Activated T-helper 17 cell treated with anti-CD3 and anti-CD28 coated beads, Interleukin-2, amount 50 U/mL, for 72 hours (primary cell): ENCODE data around the gene BCAS1. TPM values are rescaled to one million over a fixed set of nuclear protein-coding genes. Genes with fewer than 3 reads are reported as not detected.

Source experiments
- ATAC-seq: fragments of 150-1000 bp; cut with Tn5 transposase; replicated peaks from 2 replicates; pipeline ENCODE4 v1.10.0; 2021; ENCODE audit warnings: mild to moderate bottlenecking, moderate library complexity
- H3K27ac Mint-ChIP-seq: one replicate; pipeline ENCODE4 v1.8.0; 2022; ENCODE audit warnings: mixed read lengths
- H3K27me3 Mint-ChIP-seq: one replicate; pipeline ENCODE4 v1.8.0; 2022; ENCODE audit warnings: mixed read lengths
- H3K36me3 Mint-ChIP-seq: one replicate; pipeline ENCODE4 v1.8.0; 2022; ENCODE audit warnings: low read depth, mild to moderate bottlenecking, mixed read lengths
- H3K4me1 Mint-ChIP-seq: one replicate; pipeline ENCODE4 v1.8.0; 2022; ENCODE audit warnings: mixed read lengths
- H3K4me3 Mint-ChIP-seq: one replicate; pipeline ENCODE4 v1.8.0; 2022; ENCODE audit warnings: mild to moderate bottlenecking, mixed read lengths
- H3K9me3 Mint-ChIP-seq: one replicate; pipeline ENCODE4 v1.8.0; 2022; ENCODE audit warnings: mixed read lengths
- total RNA-seq, 2 donors: library from RNA; stranded (reverse); gene quantifications; one replicate each; pipeline ENCODE4 v1.2.3, GENCODE V29; 2022

The BCAS1 gene
- total RNA-seq, 2 donors from 2014 or later = 0.11 TPM; not detected in 1

DNA sequence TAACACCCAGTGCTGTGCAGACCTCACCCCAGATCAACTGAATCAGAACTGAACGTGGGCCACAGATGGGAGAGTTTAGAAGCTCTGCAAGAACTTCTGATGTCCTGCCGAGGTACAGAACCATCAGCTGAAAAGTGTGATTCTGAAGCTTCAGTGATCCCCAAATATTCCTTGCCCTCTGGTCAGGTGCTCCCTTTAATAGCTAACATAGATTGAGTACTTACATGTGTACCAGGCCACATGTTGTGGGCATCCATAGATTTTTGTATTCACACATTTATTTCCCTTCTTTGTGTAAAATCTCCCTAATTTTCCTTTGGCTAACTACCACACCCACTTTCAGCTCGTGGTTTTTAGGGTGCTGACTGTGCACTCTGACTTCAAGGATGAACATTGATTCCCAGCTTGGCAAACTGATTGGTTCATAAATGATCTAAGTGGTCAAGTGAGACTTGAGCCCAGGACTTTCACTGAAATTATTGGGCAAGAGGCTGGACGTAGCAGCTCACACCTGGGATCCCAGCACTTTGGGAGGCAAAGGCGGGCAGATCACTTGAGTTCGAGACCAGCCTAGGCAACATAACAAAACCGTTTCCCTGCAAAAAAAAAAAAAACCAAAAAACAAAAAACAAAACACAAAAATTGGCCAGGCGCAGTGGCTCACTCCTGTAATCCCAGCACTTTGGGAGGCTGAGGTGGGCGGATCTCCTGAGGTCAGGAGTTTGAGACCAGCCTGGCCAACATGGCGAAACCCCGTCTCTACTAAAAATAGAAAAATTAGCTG lies 162.2 kb downstream of the BCAS1 start:
- no peaks in the 10 kb centered on the region for H3K9me3 Mint-ChIP-seq
- H3K4me1 Mint-ChIP-seq = peaks cover 13% of the 10 kb centered on the region
- H3K4me3 Mint-ChIP-seq = no peak overlapping the region
- no peak for ATAC-seq
- H3K36me3 Mint-ChIP-seq = no peaks in the 10 kb centered on the region
- no peaks in the 10 kb centered on the region for H3K27me3 Mint-ChIP-seq
- no peak overlapping the region for H3K27ac Mint-ChIP-seq

DNA sequence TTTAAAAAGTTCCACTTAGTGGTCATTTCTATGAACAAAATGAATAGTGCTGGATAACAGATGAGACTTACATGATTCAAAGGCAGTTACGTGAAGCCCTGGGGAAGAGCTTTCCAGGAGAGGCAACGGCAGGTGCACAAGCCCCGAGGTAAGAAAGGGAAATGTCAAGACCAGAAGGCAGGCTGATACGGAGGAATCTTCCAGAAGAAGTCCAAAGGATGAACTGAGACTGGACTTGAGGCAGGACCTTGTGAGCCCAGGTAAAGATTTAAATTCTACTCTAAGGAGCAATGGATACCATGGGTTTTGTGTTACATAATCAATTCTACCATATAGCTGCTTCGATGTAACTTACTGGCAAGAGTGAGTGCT lies 164.6 kb downstream of the BCAS1 start:
- Mint-ChIP-seq H3K27ac (no peak overlapping the region), H3K4me3 (no peak overlapping the region), H3K4me1 (peaks cover 17% of the 10 kb centered on the region), H3K36me3 (no peaks in the 10 kb centered on the region), H3K27me3 (no peaks in the 10 kb centered on the region), H3K9me3 (no peaks in the 10 kb centered on the region)
- ATAC-seq = no peak

DNA sequence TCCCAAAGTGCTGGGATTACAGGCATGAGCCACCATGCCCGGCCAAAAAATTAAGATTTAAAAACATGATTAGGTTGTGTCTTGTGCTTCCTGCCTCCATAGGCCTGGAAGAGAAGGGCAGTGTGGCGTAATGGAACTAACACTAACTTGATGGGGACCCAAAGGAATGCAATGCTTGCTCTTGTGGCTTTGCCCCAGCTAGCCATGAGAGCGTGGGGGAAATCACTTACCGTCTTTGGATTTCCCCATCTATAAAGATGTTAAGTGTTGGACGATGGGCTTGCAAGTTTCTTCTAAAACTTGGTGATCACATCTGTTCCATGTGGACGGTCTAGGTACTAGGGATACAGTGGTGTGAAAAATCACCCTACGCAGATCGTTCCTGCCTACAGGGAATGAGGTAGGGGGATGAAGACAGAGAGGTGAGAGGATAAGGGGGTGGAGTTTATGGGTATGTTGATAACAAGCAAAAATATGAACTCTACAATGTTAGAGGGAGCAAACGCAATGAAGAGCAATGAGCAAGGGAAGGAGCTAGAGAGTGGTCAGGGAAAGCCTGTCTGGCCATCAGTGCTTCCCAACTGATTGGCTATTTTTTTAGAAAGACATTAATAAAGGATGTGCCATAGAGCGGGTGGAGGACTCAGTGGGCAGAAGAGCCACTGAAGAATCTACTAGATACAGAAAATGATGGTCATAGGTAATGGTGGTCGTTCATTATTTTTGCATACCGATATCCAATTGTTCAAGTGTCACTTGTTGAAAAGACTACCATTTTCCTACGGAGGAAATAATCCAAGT lies 165.2 kb downstream of the BCAS1 start:
- Mint-ChIP-seq H3K27me3 (no peaks in the 10 kb centered on the region), H3K27ac (no peak overlapping the region), H3K36me3 (no peaks in the 10 kb centered on the region), H3K9me3 (no peaks in the 10 kb centered on the region), H3K4me1 (peaks cover 23% of the 10 kb centered on the region), H3K4me3 (no peak overlapping the region)
- ATAC-seq = no peak

DNA sequence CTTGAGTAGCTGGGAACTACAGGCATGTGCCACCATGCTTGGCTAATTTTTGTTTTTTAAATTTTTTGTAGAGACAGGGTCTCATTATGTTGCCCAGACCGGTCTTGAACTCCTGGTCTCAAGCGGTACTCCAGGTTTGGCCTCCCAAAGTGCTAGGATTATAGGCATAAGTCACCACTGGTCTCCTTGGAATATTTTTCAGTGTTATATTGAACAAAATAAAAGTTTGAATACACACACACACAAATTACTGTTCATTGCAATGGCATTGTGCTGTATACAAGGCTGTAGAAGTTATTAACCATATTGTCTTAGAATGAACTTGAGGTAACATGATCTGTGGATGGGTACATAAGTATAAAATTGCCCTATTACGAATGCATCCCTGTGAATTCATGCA lies 166.1 kb downstream of the BCAS1 start:
- Mint-ChIP-seq H3K27me3 (no peaks in the 10 kb centered on the region), H3K4me3 (no peak overlapping the region), H3K36me3 (no peaks in the 10 kb centered on the region), H3K4me1 (peaks cover 31% of the 10 kb centered on the region), H3K27ac (no peak overlapping the region), H3K9me3 (no peaks in the 10 kb centered on the region)
- no peak for ATAC-seq

DNA sequence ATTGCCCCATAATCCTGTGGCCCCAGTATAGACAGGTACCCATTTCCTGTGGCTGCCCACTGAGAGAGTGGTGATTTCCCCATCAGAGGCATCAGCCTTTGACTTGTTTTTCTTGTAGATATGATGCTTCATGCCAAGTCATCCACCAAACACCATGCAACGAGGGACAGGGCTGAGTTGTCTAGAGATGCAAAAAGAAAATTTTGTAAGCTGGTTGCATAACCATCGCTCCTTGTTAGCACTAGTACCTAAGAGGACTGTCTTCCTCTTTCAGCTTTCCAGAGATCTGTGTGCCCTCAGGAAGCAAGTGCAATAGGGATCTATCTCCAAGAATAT lies 166.8 kb downstream of the BCAS1 start:
- Mint-ChIP-seq H3K27ac (peak overlapping the region; percentile 9), H3K4me1 (peaks cover 38% of the 10 kb centered on the region), H3K4me3 (no peak overlapping the region), H3K9me3 (no peaks in the 10 kb centered on the region), H3K36me3 (no peaks in the 10 kb centered on the region), H3K27me3 (no peaks in the 10 kb centered on the region)
- peak; percentile 38 for ATAC-seq

DNA sequence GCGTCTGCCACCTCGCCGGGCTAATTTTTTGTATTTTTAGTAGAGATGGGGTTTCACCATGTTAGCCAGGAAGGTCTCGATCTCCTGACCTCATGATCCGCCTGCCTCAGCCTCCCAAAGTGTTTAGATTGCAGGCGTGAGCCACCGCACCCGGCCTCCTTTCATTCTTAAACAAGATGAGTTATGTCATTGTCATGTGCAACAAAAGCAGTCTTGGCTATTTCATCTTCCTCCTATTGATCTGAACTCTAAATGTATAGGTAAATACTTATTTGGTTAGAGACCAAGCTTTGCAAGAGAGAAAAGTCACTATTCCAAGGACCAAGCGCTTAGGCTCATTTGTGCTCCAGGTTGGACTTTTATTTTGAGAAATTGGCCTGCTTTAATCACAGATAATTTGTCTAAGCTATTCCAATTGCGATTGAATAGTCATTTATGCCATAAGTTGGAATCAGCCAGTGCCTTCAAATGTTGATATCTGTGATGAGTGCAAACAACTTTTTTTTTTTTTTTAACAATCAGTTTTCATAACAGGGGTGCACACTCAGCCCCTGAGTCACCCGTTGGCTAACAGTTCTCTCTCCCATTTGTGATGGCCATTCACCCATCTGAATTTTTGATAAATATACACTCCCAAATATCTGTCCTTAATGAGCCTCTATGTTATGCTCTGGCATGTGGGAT lies 167.3 kb downstream of the BCAS1 start:
- H3K27me3 Mint-ChIP-seq = no peaks in the 10 kb centered on the region
- H3K36me3 Mint-ChIP-seq = no peaks in the 10 kb centered on the region
- no peak for ATAC-seq
- no peak overlapping the region for H3K4me3 Mint-ChIP-seq
- H3K27ac Mint-ChIP-seq = peak overlapping the region; percentile 9
- H3K4me1 Mint-ChIP-seq = peaks cover 41% of the 10 kb centered on the region
- H3K9me3 Mint-ChIP-seq = no peaks in the 10 kb centered on the region

DNA sequence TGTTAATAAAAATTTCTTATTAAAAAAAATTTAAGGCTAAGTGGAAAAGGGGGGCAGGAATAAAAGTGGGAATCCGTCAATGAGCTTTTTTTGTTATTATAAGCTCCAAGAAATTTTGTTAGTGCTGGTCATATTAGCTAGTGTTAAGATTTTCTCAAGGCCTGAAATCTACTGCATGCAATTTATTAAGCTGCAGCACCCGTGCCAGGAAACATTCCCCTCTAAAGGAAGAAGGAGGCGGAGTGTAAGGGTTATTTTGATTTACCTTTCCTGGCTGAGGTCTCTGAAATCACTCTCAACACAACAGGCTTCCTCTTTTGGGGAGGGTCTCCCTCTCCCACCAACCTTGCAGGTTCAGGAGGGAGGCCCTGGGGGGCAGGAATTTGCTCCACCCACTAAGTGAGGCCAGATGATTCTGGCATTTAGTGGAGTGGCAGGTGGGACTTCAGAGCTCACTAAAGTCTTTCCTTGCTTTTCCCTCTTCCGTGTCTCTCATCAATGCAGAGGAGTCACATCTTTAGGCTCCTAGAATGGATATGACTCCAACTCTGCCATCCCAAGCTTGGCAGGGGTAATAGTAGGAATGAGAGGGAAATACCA lies 168.8 kb downstream of the BCAS1 start:
- ATAC-seq = no peak
- Mint-ChIP-seq H3K27ac (no peak overlapping the region), H3K4me1 (peaks cover 36% of the 10 kb centered on the region)

DNA sequence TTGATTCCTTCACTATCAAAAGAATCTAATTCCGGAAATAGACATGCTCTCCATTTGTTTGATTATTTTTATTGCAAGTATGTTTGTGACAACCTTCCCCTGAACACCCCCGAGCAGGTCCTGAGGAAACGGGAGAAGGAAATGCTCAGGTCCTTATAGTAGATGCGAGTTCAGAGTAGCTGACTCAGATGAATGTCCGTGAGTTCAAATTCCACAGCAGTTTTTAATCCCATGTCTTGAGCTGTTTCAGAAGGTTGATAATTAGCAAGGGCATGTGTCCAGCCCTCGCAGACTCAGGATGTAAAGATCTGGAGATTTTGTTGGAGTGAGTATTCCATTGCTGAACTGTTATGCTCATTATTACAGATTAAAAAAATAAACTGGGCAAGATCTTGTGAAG lies 169.3 kb downstream of the BCAS1 start:
- Mint-ChIP-seq H3K36me3 (no peaks in the 10 kb centered on the region), H3K27me3 (no peaks in the 10 kb centered on the region), H3K4me1 (peaks cover 36% of the 10 kb centered on the region), H3K4me3 (peak overlapping the region; percentile 65), H3K9me3 (no peaks in the 10 kb centered on the region), H3K27ac (peak overlapping the region; percentile 89)
- ATAC-seq = no peak

More for the DNA sequence above, 168.8 kb downstream of the BCAS1 start:
- Mint-ChIP-seq H3K27me3 (no peaks in the 10 kb centered on the region), H3K36me3 (no peaks in the 10 kb centered on the region), H3K9me3 (no peaks in the 10 kb centered on the region), H3K4me3 (no peak overlapping the region)

DNA sequence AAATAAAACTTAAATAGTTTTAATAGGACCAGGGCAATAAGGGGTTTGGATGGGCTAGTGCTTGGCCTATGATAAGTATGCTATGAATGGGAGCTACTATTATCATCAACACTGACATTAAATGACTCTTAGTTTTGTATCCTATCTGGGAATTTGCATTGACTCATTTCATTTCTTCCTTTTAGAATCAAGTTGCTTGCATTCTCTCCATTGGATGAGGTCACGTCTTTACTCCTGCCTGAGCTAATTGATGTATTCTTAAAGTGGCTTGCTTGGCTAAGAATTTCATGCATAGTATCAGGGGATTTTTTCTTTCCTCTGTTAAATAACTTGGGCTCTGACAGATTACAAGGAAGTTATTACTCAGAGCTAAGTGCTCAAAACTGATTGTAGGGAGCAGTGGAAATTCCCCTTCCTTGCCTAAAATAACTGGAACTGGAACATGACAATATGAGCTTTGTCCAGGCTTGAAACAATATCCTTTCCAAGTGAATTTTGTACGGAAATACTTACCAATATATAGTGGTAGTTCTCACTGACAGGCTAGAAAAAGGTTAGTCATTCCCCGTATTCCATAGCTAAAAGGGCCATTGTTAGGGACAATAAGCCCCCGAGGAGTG lies 169.9 kb downstream of the BCAS1 start:
- peak; percentile 66 for ATAC-seq
- no peaks in the 10 kb centered on the region for H3K27me3 Mint-ChIP-seq
- H3K4me3 Mint-ChIP-seq = peak overlapping the region; percentile 65
- peak overlapping the region; percentile 89 for H3K27ac Mint-ChIP-seq
- no peaks in the 10 kb centered on the region for H3K36me3 Mint-ChIP-seq
- H3K4me1 Mint-ChIP-seq = peaks cover 36% of the 10 kb centered on the region
- H3K9me3 Mint-ChIP-seq = no peaks in the 10 kb centered on the region

DNA sequence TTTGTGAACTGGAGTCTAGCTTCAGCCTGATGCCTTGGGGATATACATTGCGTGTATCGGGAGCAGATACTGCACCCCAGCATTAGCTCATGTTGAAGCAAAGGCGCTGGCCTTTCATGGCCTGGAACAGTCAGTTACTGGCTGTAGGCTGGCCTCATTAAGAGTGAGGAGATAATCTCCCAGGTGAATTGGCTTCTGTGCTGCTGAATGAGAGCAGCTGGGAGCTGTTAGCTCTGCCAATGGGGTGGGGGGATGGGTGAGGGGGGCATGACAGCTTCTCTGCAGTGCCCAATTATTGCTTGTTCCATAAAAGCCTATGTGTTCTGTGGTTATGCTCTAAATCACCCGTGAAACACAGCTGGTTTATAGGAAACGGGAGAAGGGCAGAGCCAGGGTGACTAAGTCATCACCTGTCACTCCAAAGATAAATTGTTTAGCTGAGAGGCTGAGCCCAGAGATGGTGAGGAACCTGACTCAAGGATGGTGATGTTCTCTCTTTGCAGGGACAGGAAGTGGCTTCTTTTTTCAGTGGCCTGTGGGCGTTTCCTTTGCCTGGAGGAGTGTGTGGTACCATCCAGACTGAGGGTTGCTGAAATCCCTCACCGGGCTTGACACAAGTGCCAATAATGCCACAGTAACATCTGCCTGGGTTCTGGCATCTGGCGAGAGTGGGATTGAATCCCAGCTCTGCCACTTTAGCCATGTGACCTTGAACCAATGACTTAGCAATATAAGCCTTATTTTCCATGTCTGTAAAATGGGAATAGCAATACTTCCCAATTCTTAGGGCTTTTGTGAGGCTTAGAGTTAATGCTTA lies 170.8 kb downstream of the BCAS1 start:
- Mint-ChIP-seq H3K36me3 (no peaks in the 10 kb centered on the region), H3K4me1 (peaks cover 36% of the 10 kb centered on the region), H3K9me3 (no peaks in the 10 kb centered on the region), H3K27ac (peak overlapping the region; percentile 89), H3K4me3 (peak overlapping the region; percentile 65), H3K27me3 (no peaks in the 10 kb centered on the region)
- ATAC-seq = peak; percentile 85

DNA sequence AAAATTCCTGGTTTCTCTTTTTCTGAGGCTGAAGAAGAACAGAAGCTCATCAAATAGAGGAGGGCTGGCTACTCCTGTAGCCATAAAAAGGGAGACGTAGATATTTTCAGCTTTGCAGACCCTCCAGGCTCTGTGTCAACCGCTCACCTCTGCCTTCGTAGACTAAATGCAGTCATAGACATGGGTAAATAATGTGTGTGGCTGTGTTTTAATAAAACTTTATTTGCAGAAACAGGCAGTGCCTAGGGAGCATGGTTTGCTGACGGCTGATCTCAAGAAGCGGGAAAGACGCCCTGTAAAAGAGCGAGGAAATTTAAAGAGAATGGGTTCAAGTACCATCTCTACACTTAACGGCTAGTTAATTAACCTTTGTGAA lies 171.8 kb downstream of the BCAS1 start:
- peaks cover 33% of the 10 kb centered on the region for H3K4me1 Mint-ChIP-seq
- H3K4me3 Mint-ChIP-seq = peak overlapping the region; percentile 65
- H3K9me3 Mint-ChIP-seq = no peaks in the 10 kb centered on the region
- peaks cover 2% of the 10 kb centered on the region for H3K36me3 Mint-ChIP-seq
- peak overlapping the region; percentile 89 for H3K27ac Mint-ChIP-seq
- no peak for ATAC-seq
- no peaks in the 10 kb centered on the region for H3K27me3 Mint-ChIP-seq

DNA sequence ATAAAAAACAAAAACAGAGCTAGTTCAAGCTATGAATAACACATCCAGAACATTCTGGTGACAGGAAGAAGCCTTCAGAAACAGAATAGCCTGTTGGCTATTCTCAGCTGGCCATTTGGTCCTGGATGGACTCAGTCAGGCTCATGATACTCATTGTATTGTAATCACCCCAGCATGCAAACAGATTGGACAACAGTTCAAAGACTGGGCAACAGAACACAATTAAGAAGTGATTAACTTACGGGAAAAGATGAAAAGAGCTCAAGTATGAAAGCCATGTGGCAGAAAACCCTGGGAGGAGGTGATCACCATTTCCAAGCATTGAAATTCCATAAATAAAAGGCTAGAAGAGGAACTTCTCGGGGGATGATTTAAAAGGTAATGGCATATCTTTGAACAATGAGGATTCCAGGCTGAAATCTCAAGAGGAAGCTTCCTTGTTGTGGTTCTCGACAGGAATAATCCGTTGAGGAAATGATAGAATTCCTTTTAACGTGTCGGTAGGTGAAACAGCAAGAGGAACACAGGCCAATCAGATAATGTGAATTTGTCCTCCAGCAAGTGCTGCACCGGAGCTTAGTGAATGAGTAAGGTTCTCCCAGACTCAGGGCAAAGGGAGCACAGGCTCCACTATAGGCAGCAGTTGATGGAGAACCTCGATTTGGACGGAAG lies 172.4 kb downstream of the BCAS1 start:
- peak overlapping the region; percentile 12 for H3K27ac Mint-ChIP-seq
- peaks cover 33% of the 10 kb centered on the region for H3K4me1 Mint-ChIP-seq
- ATAC-seq = no peak
- peak overlapping the region; percentile 65 for H3K4me3 Mint-ChIP-seq
- no peaks in the 10 kb centered on the region for H3K27me3 Mint-ChIP-seq
- peaks cover 7% of the 10 kb centered on the region for H3K36me3 Mint-ChIP-seq
- no peaks in the 10 kb centered on the region for H3K9me3 Mint-ChIP-seq

DNA sequence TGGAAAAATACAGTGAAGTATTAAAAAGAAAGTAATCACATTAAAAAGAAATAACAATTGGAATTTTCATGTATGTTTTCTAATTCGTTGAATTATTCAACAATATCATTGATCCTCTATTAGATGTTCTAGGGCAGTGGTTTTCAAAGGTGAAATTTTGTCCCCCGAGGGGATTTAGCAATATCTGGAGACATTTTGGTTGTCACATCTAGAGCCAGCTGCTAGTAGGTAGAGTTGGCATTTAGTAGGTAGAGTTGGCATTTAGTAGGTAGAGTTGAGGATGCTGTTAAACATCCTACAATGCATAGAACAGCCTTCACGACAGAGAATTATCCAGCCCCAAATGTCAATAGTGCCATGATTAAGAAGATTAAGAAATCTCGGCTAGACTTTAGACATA lies 173.7 kb downstream of the BCAS1 start:
- H3K4me3 Mint-ChIP-seq = no peak overlapping the region
- H3K36me3 Mint-ChIP-seq = peaks cover 7% of the 10 kb centered on the region
- H3K9me3 Mint-ChIP-seq = no peaks in the 10 kb centered on the region
- H3K27ac Mint-ChIP-seq = no peak overlapping the region
- H3K4me1 Mint-ChIP-seq = peaks cover 38% of the 10 kb centered on the region
- H3K27me3 Mint-ChIP-seq = no peaks in the 10 kb centered on the region
- ATAC-seq = no peak
